Esophagus squamous epithelium (tissue), 4 donors: ENCODE measurements around the gene ZFP57.

ENCODE experiments used
- CTCF ChIP-seq, 6 experiments: fragments of 450-650 bp in 4 of 6; fragments of 200-600 bp in 2 of 6; sonication (generic) in 2 of 6; IDR thresholded peaks; one replicate each; pipeline ENCODE4 v1.5.1; 2016 to 2019; ENCODE audit warnings: antibody characterized with exemption in 6 of 6, mild to moderate bottlenecking in 4 of 6, moderate library complexity in 4 of 6
- POLR2A ChIP-seq, 4 donors: fragments of 450-650 bp; IDR thresholded peaks; one replicate each; pipeline ENCODE4 v1.6.1; 2017; ENCODE audit warnings: antibody characterized with exemption in 4 of 4, mild to moderate bottlenecking in 4 of 4, moderate library complexity in 3 of 4

GRCh38 chr6:29630315-29630714, 50.6 kb downstream of the ZFP57 start:
- TF ChIP-seq CTCF (IDR thresholded peaks at IDR 0.05) = no peak
- no peak for TF ChIP-seq POLR2A (IDR thresholded peaks at IDR 0.05)
